Breast epithelium (tissue), 4 donors: ENCODE results near the gene MACROD2. TPM values are rescaled to one million over a fixed set of nuclear protein-coding genes. Genes with fewer than 3 reads are reported as not detected.

Source experiments
- DNase-seq, 2 donors: peaks; one replicate each; pipeline ENCODE4 v3.0.0-alpha.2; 2019; ENCODE audit warnings: low spot score in 2 of 2
- H3K27ac ChIP-seq, 2 donors: fragments of 200-600 bp; sonication (generic) in 1 of 2; one replicate each; pipeline ENCODE4 v1.5.1; 2016 to 2019; ENCODE audit warnings: mild to moderate bottlenecking in 1 of 2
- H3K27me3 ChIP-seq, 2 donors: fragments of 200-600 bp; sonication (generic) in 1 of 2; one replicate each; pipeline versions ENCODE4 v1.5.1 to v1.6.0; 2017 to 2019; ENCODE audit warnings: control low read depth in 1 of 2, mild to moderate bottlenecking in 1 of 2
- H3K36me3 ChIP-seq: fragments of 200-600 bp; one replicate; pipeline ENCODE4 v1.5.1; 2019
- H3K4me1 ChIP-seq, 2 donors: fragments of 200-600 bp; sonication (generic); one replicate each; pipeline ENCODE4 v1.5.1; 2016 to 2019; ENCODE audit warnings: control low read depth in 1 of 2
- H3K4me3 ChIP-seq, 3 donors: fragments of 200-600 bp; sonication (generic); 1 replicate in 2 of 3; 2 replicates in 1 of 3; pipeline ENCODE4 v1.5.1; 2016 to 2019; ENCODE audit warnings: mild to moderate bottlenecking in 3 of 3, moderate library complexity in 2 of 3
- H3K9me3 ChIP-seq, 2 donors: fragments of 200-600 bp; sonication (generic) in 1 of 2; one replicate each; pipeline ENCODE4 v1.5.1; 2016 to 2019; ENCODE audit warnings: control low read depth in 1 of 2
- CTCF ChIP-seq, 3 donors: fragments of 450-650 bp; IDR thresholded peaks; one replicate each; pipeline ENCODE4 v1.5.1; 2016 to 2017; ENCODE audit warnings: antibody characterized with exemption in 3 of 3, mild to moderate bottlenecking in 3 of 3, moderate library complexity in 3 of 3
- POLR2A ChIP-seq: fragments of 450-650 bp; IDR thresholded peaks from one replicate; pipeline ENCODE4 v1.6.1; 2016; ENCODE audit warnings: antibody characterized with exemption, mild to moderate bottlenecking, moderate library complexity
- POLR2AphosphoS5 ChIP-seq, 3 donors: sonication (generic); formaldehyde crosslinking; IDR thresholded peaks; one replicate each; pipeline ENCODE4 v1.6.1; 2017; ENCODE audit warnings: antibody characterized with exemption in 3 of 3
- intact Hi-C: fragments of 100-400 bp; cut with DNase I; formaldehyde crosslinking; loops from one replicate; pipeline ENCODE4 v1.15.1; 2023; ENCODE audit warnings: low total_unique reads
- total RNA-seq, 3 donors: library from RNA; depleted of rRNA; stranded (reverse); fragments of >200 nt; gene quantifications; one replicate each; pipeline ENCODE4 v1.1.0, GENCODE V29; 2016

MACROD2 gene
- total RNA-seq, 3 donors from 2014 or later = 6.7 to 26.8 (median 8.8) TPM

- no peak overlapping the region for H3K4me3 ChIP-seq
- no peaks in the 10 kb centered on the region for H3K27me3 ChIP-seq
- DNase-seq = no peak
- intact Hi-C loops = no loop called here
- TF ChIP-seq CTCF (IDR thresholded peaks at IDR 0.05) (no peak), POLR2A (no peak), POLR2AphosphoS5 (IDR thresholded peaks at IDR 0.05) (no peak)
- no peaks in the 10 kb centered on the region for H3K36me3 ChIP-seq
- no peak overlapping the region for H3K27ac ChIP-seq
- no peaks in the 10 kb centered on the region for H3K4me1 ChIP-seq
- H3K9me3 ChIP-seq = no peaks in the 10 kb centered on the region
Observed at GRCh38 chr20:15406072-15406471, 1410.8 kb downstream of the MACROD2 start.

- no peak for DNase-seq
- Histone ChIP-seq H3K27ac (no peak overlapping the region), H3K9me3 (no peaks in the 10 kb centered on the region), H3K27me3 (no peaks in the 10 kb centered on the region), H3K4me1 (no peaks in the 10 kb centered on the region), H3K4me3 (no peak overlapping the region), H3K36me3 (no peaks in the 10 kb centered on the region)
- TF ChIP-seq CTCF (IDR thresholded peaks at IDR 0.05) (no peak), POLR2A (no peak), POLR2AphosphoS5 (IDR thresholded peaks at IDR 0.05) (no peak)
- intact Hi-C loops = no loop called here
Observed at GRCh38 chr20:15411781-15412180, 1416.5 kb downstream of the MACROD2 start.

GRCh38 chr20:15415908-15416307 lies 1420.6 kb downstream of the MACROD2 start:
- Histone ChIP-seq H3K4me1 (no peaks in the 10 kb centered on the region), H3K9me3 (no peaks in the 10 kb centered on the region), H3K36me3 (no peaks in the 10 kb centered on the region), H3K4me3 (no peak overlapping the region), H3K27me3 (no peaks in the 10 kb centered on the region), H3K27ac (no peak overlapping the region)
- DNase-seq = no peak
- intact Hi-C loops = no loop called here
- TF ChIP-seq POLR2A = no peak

- Histone ChIP-seq H3K36me3 (no peaks in the 10 kb centered on the region), H3K27me3 (no peaks in the 10 kb centered on the region), H3K27ac (no peak overlapping the region), H3K9me3 (peaks cover 0 to 4% of the 10 kb centered on the region in 2 donors), H3K4me1 (no peaks in the 10 kb centered on the region), H3K4me3 (no peak overlapping the region)
- TF ChIP-seq POLR2AphosphoS5 (IDR thresholded peaks at IDR 0.05) = no peak
- TF ChIP-seq POLR2A = no peak
- intact Hi-C loops = no loop called here
- no peak for DNase-seq
Observed at GRCh38 chr20:15419856-15420255, 1424.5 kb downstream of the MACROD2 start.

GRCh38 chr20:15422966-15423365 lies 1427.7 kb downstream of the MACROD2 start:
- no peaks in the 10 kb centered on the region for H3K27me3 ChIP-seq
- H3K36me3 ChIP-seq = no peaks in the 10 kb centered on the region
- H3K27ac ChIP-seq = no peak overlapping the region
- H3K4me3 ChIP-seq = no peak overlapping the region
- no peaks in the 10 kb centered on the region for H3K4me1 ChIP-seq
- no peak for DNase-seq
- no peak for TF ChIP-seq POLR2A
- TF ChIP-seq POLR2AphosphoS5 (IDR thresholded peaks at IDR 0.05) = no peak
- TF ChIP-seq CTCF (IDR thresholded peaks at IDR 0.05) = no peak
- intact Hi-C loops = no loop called here
- peaks cover 0 to 7% of the 10 kb centered on the region in 2 donors for H3K9me3 ChIP-seq

GRCh38 chr20:15439551-15439950 lies 1444.2 kb downstream of the MACROD2 start:
- no peak overlapping the region for H3K27ac ChIP-seq
- H3K36me3 ChIP-seq = no peaks in the 10 kb centered on the region
- no peaks in the 10 kb centered on the region for H3K4me1 ChIP-seq
- no peak for TF ChIP-seq CTCF (IDR thresholded peaks at IDR 0.05)
- TF ChIP-seq POLR2AphosphoS5 (IDR thresholded peaks at IDR 0.05) = no peak
- TF ChIP-seq POLR2A = no peak
- no peaks in the 10 kb centered on the region for H3K9me3 ChIP-seq
- no peaks in the 10 kb centered on the region for H3K27me3 ChIP-seq
- H3K4me3 ChIP-seq = no peak overlapping the region
- DNase-seq = no peak
- intact Hi-C loops = no loop called here
